PFSK-1 (cell line): ENCODE data around the gene RAX2.

Experiments
- POLR2AphosphoS5 ChIP-seq: IDR thresholded peaks from 2 replicates; pipeline ENCODE4 v1.6.1; 2012; ENCODE audit warnings: low read depth, mild to moderate bottlenecking, control low read depth, low read length, moderate library complexity
- REST ChIP-seq, 2 experiments: IDR thresholded peaks; 2 replicates each; pipeline versions ENCODE4 v1.6.1 to v1.8.0; 2011 to 2012; ENCODE audit warnings: low read depth in 2 of 2, low read length in 2 of 2, control low read depth in 1 of 2, inconsistent platforms in 1 of 2, mild to moderate bottlenecking in 1 of 2, moderate library complexity in 1 of 2; ENCODE audit not compliant: insufficient read depth in 1 of 2
- SIN3A ChIP-seq: IDR thresholded peaks from 2 replicates; pipeline ENCODE4 v1.6.1; 2012; ENCODE audit warnings: mild to moderate bottlenecking, low read length, moderate library complexity, borderline replicate concordance; ENCODE audit not compliant: insufficient read depth
- TAF1 ChIP-seq: IDR thresholded peaks from 2 replicates; pipeline ENCODE4 v1.6.1; 2012; ENCODE audit warnings: low read length, control low read depth, borderline replicate concordance; ENCODE audit not compliant: insufficient read depth

GRCh38 chr19:3790941-3791340, 18.9 kb upstream of the RAX2 start:
- no peak for TF ChIP-seq POLR2AphosphoS5
- TF ChIP-seq SIN3A: no peak
- TF ChIP-seq REST (IDR thresholded peaks at IDR 0.05; ENCODE audit: insufficient read depth in 1 of 2, low read depth in 2 of 2, low read length in 2 of 2): no peak
- no peak for TF ChIP-seq TAF1
